ENCODE data around the gene DMD. TPM values are rescaled to one million over a fixed set of nuclear protein-coding genes. Genes with fewer than 3 reads are reported as not detected.

DMD gene
- total RNA-seq, 1 experiment from 2014 or later: 47.2 TPM

DNA sequence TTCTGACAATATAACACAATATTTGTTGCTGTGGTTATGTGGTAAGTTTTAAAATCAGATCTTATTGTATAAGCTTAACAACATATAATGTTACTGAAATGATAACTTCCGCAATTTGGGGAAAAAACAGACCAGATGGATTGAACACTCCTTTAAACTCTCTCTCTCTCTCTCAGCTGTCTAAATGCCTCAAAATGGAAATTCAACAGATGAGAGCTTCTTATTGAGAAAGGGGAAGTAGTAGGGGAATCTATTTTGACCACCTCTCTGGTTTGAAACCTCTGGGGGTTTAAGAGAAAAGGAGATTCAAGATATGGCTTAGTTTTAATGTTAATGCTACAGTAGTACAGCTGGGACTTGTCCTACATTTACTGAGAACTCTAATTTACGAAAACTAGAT, 40.3 kb downstream of the DMD start:
- Histone ChIP-seq H3K27me3 (replicated peaks; ENCODE audit: control insufficient read depth, insufficient read depth, low read length) (no peaks in the 10 kb centered on the region), H3K4me3 (ENCODE audit: low read depth, low read length) (no peak overlapping the region), H3K4me1 (no peaks in the 10 kb centered on the region), H3K36me3 (ENCODE audit: control insufficient read depth, insufficient read depth, low read length) (no peaks in the 10 kb centered on the region), H3K9me3 (no peaks in the 10 kb centered on the region)
- BruUV-seq (replicated peaks): no TSS peak
- Mint-ChIP-seq H3K27me3 (ENCODE audit: insufficient read depth, unreplicated experiment) (no peaks in the 10 kb centered on the region), H3K36me3 (ENCODE audit: insufficient read depth, unreplicated experiment) (no peaks in the 10 kb centered on the region), H3K27ac (ENCODE audit: unreplicated experiment) (no peak overlapping the region), H3K4me3 (ENCODE audit: unreplicated experiment) (no peak overlapping the region), H3K4me1 (ENCODE audit: low read depth, unreplicated experiment) (no peaks in the 10 kb centered on the region), H3K9me3 (ENCODE audit: unreplicated experiment) (no peaks in the 10 kb centered on the region)
- TF ChIP-seq, protein P1, sequence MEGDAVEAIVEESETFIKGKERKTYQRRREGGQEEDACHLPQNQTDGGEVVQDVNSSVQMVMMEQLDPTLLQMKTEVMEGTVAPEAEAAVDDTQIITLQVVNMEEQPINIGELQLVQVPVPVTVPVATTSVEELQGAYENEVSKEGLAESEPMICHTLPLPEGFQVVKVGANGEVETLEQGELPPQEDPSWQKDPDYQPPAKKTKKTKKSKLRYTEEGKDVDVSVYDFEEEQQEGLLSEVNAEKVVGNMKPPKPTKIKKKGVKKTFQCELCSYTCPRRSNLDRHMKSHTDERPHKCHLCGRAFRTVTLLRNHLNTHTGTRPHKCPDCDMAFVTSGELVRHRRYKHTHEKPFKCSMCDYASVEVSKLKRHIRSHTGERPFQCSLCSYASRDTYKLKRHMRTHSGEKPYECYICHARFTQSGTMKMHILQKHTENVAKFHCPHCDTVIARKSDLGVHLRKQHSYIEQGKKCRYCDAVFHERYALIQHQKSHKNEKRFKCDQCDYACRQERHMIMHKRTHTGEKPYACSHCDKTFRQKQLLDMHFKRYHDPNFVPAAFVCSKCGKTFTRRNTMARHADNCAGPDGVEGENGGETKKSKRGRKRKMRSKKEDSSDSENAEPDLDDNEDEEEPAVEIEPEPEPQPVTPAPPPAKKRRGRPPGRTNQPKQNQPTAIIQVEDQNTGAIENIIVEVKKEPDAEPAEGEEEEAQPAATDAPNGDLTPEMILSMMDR (IDR thresholded peaks at IDR 0.05; ENCODE audit: insufficient read depth in 1 of 2, low read depth in 1 of 2, low read length in 1 of 2, severe bottlenecking in 1 of 2, unreplicated experiment in 1 of 2): no peak
- no peak for DNase-seq
- ChIA-PET CTCF (no interaction called here), POLR2A (no interaction called here)
- intact Hi-C loops (cut with micrococcal nuclease; ENCODE audit: unreplicated experiment): no loop called here

DNA sequence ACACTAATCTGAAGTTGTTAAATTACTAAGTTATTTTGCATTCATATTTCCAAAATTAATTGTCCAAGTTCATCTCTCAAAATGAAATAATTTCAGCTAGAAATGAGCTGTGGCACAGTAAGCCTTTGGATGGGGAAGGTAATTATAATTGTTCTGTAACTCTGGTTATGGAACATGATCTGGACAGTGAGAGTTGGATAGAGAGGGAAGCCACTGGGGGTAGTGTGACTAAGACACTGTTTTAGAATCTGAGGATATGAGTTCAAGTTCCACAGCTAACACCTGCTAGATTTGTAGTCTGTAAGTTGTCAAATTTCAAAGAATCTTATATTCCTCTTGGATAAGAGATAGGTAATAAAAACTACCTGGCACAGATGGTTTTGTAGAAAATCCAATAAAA, 49.5 kb downstream of the DMD start:
- H3K27me3 Mint-ChIP-seq (ENCODE audit: insufficient read depth, unreplicated experiment): no peaks in the 10 kb centered on the region
- POLR2A ChIA-PET: no interaction called here

DNA sequence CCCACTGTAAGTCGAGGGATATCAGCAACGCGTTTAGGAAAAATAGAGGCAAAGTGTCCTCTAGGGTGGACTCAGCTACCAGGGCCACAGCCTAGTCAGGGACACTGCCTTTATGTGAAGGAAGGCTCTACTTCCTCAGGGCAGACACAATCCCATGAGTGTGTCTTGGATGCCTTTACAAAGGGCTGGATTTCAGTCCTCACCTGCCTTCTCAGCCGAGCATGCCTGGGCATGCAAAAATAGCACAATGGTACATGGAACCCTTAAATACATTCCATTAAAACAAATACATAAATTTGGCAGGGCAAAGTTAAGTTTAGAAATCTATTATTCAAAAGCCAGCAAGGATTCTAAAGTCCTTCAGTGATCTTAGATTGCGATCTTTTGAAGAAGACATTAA, 51.1 kb downstream of the DMD start:
- Mint-ChIP-seq H3K27ac (ENCODE audit: unreplicated experiment) (no peak overlapping the region), H3K4me1 (ENCODE audit: low read depth, unreplicated experiment) (no peaks in the 10 kb centered on the region), H3K27me3 (ENCODE audit: insufficient read depth, unreplicated experiment) (no peaks in the 10 kb centered on the region), H3K36me3 (ENCODE audit: insufficient read depth, unreplicated experiment) (no peaks in the 10 kb centered on the region), H3K9me3 (ENCODE audit: unreplicated experiment) (no peaks in the 10 kb centered on the region), H3K4me3 (ENCODE audit: unreplicated experiment) (no peak overlapping the region)
- no peaks in the 10 kb centered on the region for H3K9me3 ChIP-seq
- no peak overlapping the region for H3K4me3 ChIP-seq (ENCODE audit: low read depth, low read length)
- no peaks in the 10 kb centered on the region for H3K36me3 ChIP-seq (ENCODE audit: control insufficient read depth, insufficient read depth, low read length)
- no peaks in the 10 kb centered on the region for H3K27me3 ChIP-seq (replicated peaks; ENCODE audit: control insufficient read depth, insufficient read depth, low read length)
- no TSS peak for BruUV-seq (replicated peaks)
- ChIA-PET POLR2A (no interaction called here), CTCF (no interaction called here)
- TF ChIP-seq, protein P1 (IDR thresholded peaks at IDR 0.05; ENCODE audit: insufficient read depth in 1 of 2, low read depth in 1 of 2, low read length in 1 of 2, severe bottlenecking in 1 of 2, unreplicated experiment in 1 of 2): no peak
- intact Hi-C loops (cut with micrococcal nuclease; ENCODE audit: unreplicated experiment): no loop called here
- no peaks in the 10 kb centered on the region for H3K4me1 ChIP-seq
- no peak for DNase-seq

More for the DNA sequence above, 49.5 kb downstream of the DMD start:
- no peaks in the 10 kb centered on the region for H3K36me3 Mint-ChIP-seq (ENCODE audit: insufficient read depth, unreplicated experiment)
- H3K4me3 Mint-ChIP-seq (ENCODE audit: unreplicated experiment): no peak overlapping the region
- H3K9me3 Mint-ChIP-seq (ENCODE audit: unreplicated experiment): no peaks in the 10 kb centered on the region
- H3K36me3 ChIP-seq (ENCODE audit: control insufficient read depth, insufficient read depth, low read length): no peaks in the 10 kb centered on the region
- no peak overlapping the region for H3K4me3 ChIP-seq (ENCODE audit: low read depth, low read length)
- CTCF ChIA-PET: no interaction called here
- BruUV-seq (replicated peaks): no TSS peak
- TF ChIP-seq, protein P1 (IDR thresholded peaks at IDR 0.05; ENCODE audit: insufficient read depth in 1 of 2, low read depth in 1 of 2, low read length in 1 of 2, severe bottlenecking in 1 of 2, unreplicated experiment in 1 of 2): no peak
- no peaks in the 10 kb centered on the region for H3K4me1 ChIP-seq
- DNase-seq: no peak
- H3K9me3 ChIP-seq: no peaks in the 10 kb centered on the region
- no peaks in the 10 kb centered on the region for H3K27me3 ChIP-seq (replicated peaks; ENCODE audit: control insufficient read depth, insufficient read depth, low read length)
- no peak overlapping the region for H3K27ac Mint-ChIP-seq (ENCODE audit: unreplicated experiment)
- H3K4me1 Mint-ChIP-seq (ENCODE audit: low read depth, unreplicated experiment): no peaks in the 10 kb centered on the region
- intact Hi-C loops (cut with micrococcal nuclease; ENCODE audit: unreplicated experiment): no loop called here

Data from Caco-2 (cell line).